ENCODE results near the gene SPTSSA.
"Not testable (repeated sequence)": the region's sequence is repeated elsewhere in the genome, so short reads cannot be mapped to it uniquely, and the experiment has no call there.

SPTSSA gene

GRCh38 chr14:34470319-34470718 is 8.3 kb upstream of the SPTSSA start:
- no peak for DNase-seq

GRCh38 chr14:34466691-34467090 is 4.7 kb upstream of the SPTSSA start:
- no peak for DNase-seq

- no peak for DNase-seq
Observed at GRCh38 chr14:34465069-34465859, 3.2 kb upstream of the SPTSSA start.

GRCh38 chr14:34463598-34463961 is 1.5 kb upstream of the SPTSSA start:
- DNase-seq, result no peak

GRCh38 chr14:34461334-34462131 is 507 bp downstream of the SPTSSA start:
- DNase-seq, result peak in 1 of 2 donors; percentile 16

GRCh38 chr14:34460841-34461240 is 1.2 kb downstream of the SPTSSA start:
- no peak for DNase-seq

- DNase-seq, result no peak
Observed at GRCh38 chr14:34460295-34460694, 1.7 kb downstream of the SPTSSA start.

- no peak for DNase-seq
Observed at GRCh38 chr14:34457186-34457585, 4.9 kb downstream of the SPTSSA start.

GRCh38 chr14:34453226-34453625 is 8.8 kb downstream of the SPTSSA start:
- DNase-seq, result no peak

- DNase-seq, result no peak
Observed at GRCh38 chr14:34452258-34452822, 9.7 kb downstream of the SPTSSA start.

GRCh38 chr14:34450958-34451357 is 11.1 kb downstream of the SPTSSA start:
- no peak for DNase-seq

GRCh38 chr14:34450542-34450915 is 11.5 kb downstream of the SPTSSA start:
- no peak for DNase-seq

GRCh38 chr14:34449819-34450541 is 12.1 kb downstream of the SPTSSA start:
- no peak for DNase-seq

GRCh38 chr14:34439090-34439489 is 22.9 kb downstream of the SPTSSA start:
- DNase-seq, result no peak

GRCh38 chr14:34438438-34438837 is 23.6 kb downstream of the SPTSSA start:
- DNase-seq, result no peak

GRCh38 chr14:34437729-34438080 is 24.3 kb downstream of the SPTSSA start:
- no peak for DNase-seq

- DNase-seq, result no peak
Observed at GRCh38 chr14:34436960-34437728, 24.9 kb downstream of the SPTSSA start.

GRCh38 chr14:34436118-34436905 is 25.7 kb downstream of the SPTSSA start:
- no peak for DNase-seq

GRCh38 chr14:34433957-34434356 is 28.1 kb downstream of the SPTSSA start:
- no peak for DNase-seq

GRCh38 chr14:34428102-34428466 is 34.0 kb downstream of the SPTSSA start:
- not testable (repeated sequence) for DNase-seq

Data from CD4-positive, alpha-beta T cell treated with Interleukin-1 beta for 1 hour (primary cell).